ENCODE data around the gene PIP4P1.

The PIP4P1 gene

DNA sequence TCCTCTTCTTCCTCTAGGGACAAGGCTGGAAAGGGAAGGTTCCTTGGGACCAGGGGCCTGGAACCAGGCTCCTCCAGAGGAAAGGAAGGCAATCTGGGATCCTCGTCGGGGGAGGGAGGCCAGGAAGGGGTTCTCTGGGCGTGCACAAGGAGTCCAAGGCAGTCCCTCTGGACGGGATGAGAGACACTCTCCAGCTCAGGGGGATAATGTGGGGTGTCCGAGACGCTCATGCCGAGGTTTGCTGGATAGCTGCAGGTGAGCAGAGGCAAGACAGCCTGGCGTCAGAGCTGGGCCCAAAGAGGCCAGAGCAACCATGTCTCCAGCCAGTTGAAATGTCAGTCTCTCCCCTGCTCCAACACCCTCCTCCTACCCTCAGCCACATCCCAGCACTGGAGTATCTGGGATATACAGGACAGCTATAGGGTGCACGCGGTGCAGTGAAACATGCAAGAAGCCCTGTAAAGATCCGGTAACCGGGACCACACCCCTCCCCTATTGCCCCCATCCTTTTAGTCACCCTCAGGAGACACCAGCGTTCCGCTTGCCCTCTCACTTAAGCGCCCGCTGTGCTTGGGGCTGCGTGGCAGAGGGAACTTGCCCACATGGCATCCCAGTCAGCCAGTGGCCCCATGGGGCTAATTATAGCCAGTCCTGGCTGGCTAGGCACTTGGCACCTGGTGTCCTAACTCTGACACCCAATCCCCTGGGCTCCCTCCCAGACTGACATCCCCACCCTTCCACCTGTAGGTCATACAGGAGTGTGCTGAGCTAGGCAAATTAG is 25.5 kb downstream of the PIP4P1 start, which contains the start of gene KLHL33:
KLHL33 (minus strand) TSS at position 585 of the 781 bp plus-strand sequence; CDS start at position 230, 355 bp downstream.
- DNase-seq (ENCODE audit: low read depth), result no peak

DNA sequence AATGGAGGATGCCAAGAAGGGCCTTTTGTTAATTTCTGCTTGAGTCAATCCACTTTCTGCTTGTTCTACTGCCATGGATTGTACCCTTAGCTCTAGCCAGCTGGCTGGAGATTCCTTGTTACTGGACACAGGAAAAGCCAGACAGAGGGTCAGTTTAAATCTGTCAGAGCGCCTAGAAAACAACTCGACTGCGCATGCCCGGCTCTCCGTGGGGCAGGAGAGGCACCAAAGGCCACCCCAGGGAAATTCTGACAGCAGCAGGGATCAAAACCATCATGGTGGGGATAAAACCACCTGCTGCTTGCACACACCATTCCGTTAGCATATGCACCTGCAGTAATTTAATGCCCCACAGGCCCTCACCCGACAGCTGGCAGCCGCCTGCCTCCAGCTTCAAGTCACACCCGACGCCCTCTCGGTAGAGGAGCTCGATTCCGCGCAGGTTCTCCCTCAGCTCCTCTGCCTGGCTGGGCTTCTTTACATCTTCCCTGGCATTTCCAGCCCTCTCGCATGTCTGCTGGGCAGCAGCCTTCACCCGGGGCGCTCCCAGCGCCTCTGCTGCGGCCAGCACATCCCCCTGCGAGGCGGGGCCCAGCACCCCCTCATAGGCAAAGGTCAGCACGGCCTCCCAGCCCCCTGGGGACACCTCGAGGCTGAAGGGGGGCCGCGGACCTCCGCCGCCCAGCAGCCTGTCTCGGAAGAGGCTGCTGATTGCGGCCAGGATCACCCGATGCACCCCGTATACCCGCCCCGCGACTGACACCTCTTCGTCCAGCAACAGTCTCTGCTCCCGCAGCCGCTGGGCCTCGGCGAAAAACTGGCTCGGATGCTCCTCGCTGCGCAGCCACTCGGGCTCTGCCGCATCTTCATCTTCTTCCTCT is 26.3 kb downstream of the PIP4P1 start:
- no peak for DNase-seq (ENCODE audit: low read depth)

DNA sequence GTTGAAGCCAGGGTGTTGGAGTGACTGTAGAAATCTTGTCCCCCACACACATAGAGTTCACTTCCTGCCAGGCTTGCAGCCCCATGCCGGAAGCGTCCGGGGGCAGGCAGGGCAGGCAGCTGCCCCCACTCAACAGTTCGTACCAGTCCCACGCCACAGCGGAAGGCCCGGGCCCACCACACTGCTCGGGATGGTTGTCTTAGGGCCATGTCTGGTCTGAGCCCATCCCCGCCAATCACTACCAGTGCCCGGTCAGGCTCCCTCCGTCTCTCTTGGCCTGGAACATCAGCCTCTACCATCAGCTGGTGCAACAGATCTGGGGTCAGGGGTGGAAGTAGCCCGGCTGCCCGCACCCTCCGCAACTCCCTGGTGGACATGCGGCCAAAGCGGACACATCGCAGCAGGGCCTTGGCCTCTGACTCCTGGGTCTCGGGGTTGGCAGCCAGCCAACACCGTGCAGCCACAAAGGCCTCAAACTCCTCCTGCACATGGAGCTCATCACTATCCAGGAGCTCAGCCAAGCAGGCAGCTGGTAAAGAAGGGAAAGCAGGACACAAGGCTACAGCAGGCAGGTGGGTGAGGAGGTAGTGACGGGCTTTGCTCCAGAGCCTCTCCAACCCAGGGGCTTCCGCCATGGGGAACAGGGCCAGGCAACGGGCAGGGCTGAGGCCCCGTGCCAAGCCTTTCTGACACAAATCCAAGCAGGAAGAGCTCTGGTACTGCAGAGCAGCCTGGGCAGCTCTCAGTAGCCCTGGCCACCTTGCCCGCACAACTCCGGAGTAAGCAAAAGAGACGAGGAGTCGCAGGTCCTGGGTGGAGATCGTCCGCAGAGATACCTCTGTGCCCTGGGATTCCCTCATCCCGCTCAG is 31.2 kb downstream of the PIP4P1 start:
- no peak for DNase-seq (ENCODE audit: low read depth)

- no peak for DNase-seq (ENCODE audit: low read depth)
Observed at GRCh38 chr14:20428802-20429201, 32.4 kb downstream of the PIP4P1 start.

DNA sequence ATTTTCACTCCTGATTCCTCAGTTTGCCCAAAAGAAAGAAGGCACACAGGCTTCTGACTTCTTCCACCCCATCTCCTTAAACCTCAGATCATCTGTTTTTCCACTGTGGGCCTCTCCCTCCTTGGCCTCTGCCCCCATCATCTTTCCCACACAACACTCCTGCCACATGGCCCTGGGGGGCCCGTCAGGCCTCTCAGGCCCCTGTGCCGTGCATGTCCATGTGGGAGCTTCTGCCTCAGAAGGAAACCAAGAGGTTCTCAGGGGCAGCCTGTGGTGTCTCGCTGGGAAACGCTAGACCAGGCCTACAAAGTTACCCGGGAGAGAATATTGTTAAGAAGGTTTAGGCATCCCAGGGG is 33.2 kb downstream of the PIP4P1 start:
- no peak for DNase-seq (ENCODE audit: low read depth)

GRCh38 chr14:20427231-20428009 is 33.8 kb downstream of the PIP4P1 start:
- DNase-seq (ENCODE audit: low read depth), result no peak

- DNase-seq (ENCODE audit: low read depth), result no peak
Observed at GRCh38 chr14:20424851-20425250, 36.4 kb downstream of the PIP4P1 start.

- DNase-seq (ENCODE audit: low read depth), result no peak
Observed at GRCh38 chr14:20422886-20423285, 38.3 kb downstream of the PIP4P1 start.

GRCh38 chr14:20421267-20421666 is 40.0 kb downstream of the PIP4P1 start:
- no peak for DNase-seq (ENCODE audit: low read depth)

DNA sequence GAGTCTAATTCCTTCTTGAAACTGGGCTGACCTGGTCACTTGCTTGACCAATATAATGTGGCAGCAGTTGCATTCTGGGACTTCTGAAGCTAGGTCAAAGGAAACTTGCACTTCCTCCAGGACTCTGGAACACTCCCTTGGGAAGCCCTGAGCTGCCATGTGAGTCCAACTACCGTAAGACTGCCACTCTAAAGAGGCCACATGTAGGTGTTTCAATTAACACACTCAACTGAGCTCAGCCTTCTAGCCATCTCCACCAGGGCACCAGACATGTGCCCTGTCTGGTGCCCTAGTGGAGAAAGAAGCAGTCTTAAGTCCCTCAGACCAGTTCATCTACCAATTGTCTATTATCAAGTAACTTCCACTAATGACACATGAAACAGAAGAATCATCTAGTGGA is 41.8 kb downstream of the PIP4P1 start:
- no peak for DNase-seq (ENCODE audit: low read depth)

GRCh38 chr14:20418501-20418909 is 42.7 kb downstream of the PIP4P1 start:
- DNase-seq (ENCODE audit: low read depth), result no peak

DNA sequence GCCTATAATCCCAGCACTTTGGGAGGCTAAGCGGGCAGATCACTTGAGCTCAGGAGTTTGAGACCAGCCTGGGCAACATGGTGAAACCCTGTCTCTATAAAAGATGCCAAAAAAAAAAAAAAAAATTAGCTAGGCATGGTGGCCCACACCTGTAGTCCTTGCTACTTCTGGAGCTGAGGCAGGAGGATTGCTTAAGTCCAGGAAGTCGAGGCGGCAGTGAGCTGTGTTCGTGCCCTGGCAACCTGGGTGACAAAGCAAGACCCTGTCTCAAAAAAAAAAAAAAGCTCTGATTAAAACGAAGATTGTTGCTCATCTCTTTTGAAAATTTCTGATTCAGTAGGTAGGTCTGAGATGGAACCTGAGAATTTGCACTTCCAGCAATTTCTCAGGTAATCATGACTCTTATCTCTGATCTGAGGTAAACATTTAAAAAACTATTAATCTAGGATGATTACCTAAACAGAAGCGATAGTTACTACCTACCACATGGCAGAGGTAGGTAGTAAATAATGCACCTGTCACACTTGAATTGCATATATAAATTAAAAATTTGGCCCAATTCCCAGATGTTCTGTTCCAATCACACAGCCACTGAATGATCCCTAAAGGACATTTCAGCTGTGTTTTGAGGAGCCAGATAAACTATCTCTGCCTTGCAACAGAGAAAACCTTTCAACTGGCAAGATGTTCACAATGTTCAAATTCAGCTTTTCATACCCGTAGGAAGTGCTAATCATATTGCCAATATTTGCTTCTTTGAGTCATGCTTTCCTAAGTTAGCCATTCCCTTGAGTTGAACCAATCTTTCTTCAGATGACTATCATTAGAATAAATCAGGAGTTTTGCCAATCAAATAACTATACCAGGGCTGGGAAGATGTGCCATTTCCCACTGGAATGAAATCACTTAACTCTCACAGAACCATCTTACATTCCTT is 43.7 kb downstream of the PIP4P1 start:
- no peak for DNase-seq (ENCODE audit: low read depth)

DNA sequence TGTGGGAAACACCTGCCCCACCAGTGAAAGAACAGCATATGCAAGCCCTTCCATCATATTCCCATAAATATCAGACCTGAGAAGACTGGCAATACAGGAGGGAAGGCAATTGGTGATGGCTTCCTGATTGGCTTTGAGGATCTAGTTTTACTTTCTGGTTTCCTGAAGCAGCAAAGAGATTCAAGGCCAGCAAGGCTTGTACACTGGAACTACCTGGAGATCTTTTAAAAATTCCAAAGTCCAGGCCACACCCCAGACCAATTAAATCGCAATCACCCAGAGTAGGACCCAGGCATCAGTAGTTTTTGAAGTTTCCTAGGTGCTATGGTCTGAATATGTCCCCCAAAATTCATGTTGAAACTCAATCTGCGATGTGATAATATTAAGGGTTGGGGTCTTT is 45.0 kb downstream of the PIP4P1 start:
- DNase-seq (ENCODE audit: low read depth), result no peak

DNA sequence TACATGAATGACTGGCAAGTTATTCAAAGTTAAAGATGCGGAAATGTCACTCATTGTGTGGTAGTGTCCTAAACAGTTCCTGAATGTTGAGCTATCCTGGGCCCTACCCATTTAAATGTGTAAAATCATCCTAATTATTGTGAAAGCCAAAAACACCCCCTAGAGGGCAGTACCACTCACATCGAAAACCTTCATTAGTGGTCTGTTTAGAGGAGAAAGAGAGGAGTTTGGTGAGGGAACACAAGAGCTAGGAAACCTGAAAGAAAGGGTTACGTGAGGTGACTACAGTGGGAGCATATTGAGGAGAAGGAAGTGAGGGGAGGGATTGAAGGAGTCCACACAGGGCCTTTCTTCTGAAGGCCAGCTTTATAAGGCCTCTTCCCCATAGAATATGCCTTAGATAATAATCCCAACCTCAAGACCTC is 45.4 kb downstream of the PIP4P1 start:
- DNase-seq (ENCODE audit: low read depth), result no peak

DNA sequence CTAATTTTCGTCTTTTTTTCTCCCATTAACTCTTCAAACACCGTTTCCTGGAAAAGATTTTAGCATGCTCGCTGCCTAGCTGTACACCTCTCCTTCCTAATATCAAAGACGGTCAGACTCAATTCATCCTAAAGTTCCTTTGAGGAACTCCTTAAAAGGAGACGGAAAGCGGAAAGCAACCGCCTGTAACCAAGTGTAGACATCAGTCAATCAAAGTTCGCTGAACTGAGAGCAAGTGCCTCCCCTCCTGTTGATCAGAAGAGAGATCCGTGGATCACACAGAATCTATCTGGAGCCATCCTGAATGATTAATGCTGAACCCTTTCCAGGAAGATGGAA is 47.5 kb downstream of the PIP4P1 start:
- DNase-seq (ENCODE audit: low read depth), result no peak

DNA sequence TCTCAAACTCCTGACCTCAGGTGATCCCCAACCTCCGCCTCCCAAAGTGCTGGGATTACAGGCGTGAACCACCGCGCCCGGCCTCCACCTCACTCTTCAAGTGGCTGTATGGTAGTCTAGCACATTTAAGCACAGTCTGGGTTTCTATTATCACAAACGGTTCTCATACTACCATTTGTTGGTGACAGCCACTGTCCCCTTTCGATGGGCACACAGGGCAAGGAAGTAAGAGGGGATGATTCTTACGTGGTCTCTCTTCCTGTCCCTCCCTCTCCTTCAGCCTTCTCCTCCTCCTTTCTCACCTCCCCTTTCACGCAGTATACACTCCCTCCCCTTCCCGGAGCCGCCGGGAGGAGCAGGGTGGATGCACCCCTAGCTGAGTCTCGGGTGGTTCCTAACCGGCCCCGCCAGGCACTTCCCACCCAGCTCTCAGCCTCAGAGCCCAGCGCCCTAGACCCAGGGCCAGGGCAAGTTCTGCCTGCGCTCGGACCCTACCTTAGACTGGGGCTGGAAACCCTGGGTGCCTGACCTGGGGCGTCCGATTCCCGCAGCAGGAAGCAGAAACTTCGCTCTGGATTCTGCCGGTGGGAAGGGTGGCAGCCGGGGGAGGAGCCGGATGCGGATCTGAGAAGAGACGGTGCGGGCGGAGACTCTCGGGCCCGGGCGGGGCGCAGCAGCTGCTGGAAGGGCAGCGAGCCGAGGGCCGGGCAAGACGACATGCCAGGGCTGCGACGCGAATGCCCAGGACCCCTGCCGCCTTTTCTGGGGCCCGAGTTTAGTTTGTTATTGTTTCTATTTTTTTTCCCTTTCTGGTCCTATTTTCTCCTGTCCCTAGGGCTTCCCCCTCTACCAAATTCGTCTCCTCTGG is 48.1 kb downstream of the PIP4P1 start, which contains the start of gene TEP1:
TEP1 (minus strand) TSS at position 626 of the 868 bp plus-strand sequence. CDS start 5,062 bp downstream, outside the sequence.
- peak; percentile 64 for DNase-seq (ENCODE audit: low read depth)

- DNase-seq (ENCODE audit: low read depth), result no peak
Observed at GRCh38 chr14:20412411-20412810, 48.8 kb downstream of the PIP4P1 start.

DNA sequence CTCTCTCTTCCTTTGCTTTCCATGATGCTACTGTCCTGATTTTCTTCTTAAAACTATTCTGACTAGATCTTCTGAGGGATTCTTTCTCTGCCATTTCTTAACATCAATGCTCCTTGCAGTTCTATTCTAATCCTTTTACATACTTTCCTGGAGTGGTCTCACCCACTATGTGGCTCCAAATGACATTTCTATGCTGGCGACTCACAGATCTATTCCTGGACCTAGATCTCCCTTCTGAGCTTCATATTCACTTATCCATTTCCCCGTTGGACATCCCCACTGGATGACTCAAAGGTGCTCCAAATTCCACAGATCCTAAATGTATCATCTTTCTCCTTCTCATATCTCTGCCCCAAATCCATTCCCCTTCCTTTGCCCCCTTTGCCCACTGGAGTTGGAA is 52.0 kb downstream of the PIP4P1 start:
- no peak for DNase-seq (ENCODE audit: low read depth)

Data from activated T-cell treated with anti-CD3 and anti-CD28 coated beads for 1 hour (primary cell).